K562 (cell line): ENCODE results near the gene OSCAR. TPM values are rescaled to one million over a fixed set of nuclear protein-coding genes. Genes with fewer than 3 reads are reported as not detected.

Experiments
- ATAC-seq: fragments of 200-7000 bp; cut with Tn5 transposase; 3 replicates; pipeline ENCODE4 v1.9.1; 2020; ENCODE audit warnings: moderate library complexity
- BruUV-seq: library from RNA; stranded (reverse); fragments of 400-500 nt; replicated peaks from 2 replicates; lab custom pipeline; 2021; lab: Mats Ljungman, UMichigan
- CTCF ChIA-PET: fragments of 300-600 bp; formaldehyde crosslinking; extraction: SDS; loops from one replicate; lab custom pipeline; 2021; ENCODE audit warnings: low intra/inter-chr PET ratio; lab: Yijun Ruan, JAX
- POLR2A ChIA-PET: fragments of 300-600, 350-650 bp; sonication (Branson Sonifier 250); formaldehyde crosslinking; extraction: SDS; loops from one replicate; lab custom pipeline; 2021; ENCODE audit warnings: antibody characterized with exemption, inconsistent platforms; lab: Yijun Ruan, JAX
- DNase-seq, 4 experiments: peaks; one replicate each; pipeline versions ENCODE4 v3.0.0 to v3.0.0-alpha.2; 2011 to 2018; ENCODE audit warnings: low spot score in 3 of 4, mixed read lengths in 3 of 4; ENCODE audit errors: extremely low read depth in 1 of 4
- FAIRE-seq: peaks from 2 replicates; lab custom pipeline; 2011; peaks lifted over from hg19 to GRCh38; lab: Jason Lieb, UNC
- H2AFZ ChIP-seq: 2 replicates; pipeline ENCODE4 v1.6.0; 2011; ENCODE audit warnings: low read depth, low read length, control low read depth, inconsistent platforms
- H3K27ac ChIP-seq: fragments of 200-600 bp; 3 replicates; pipeline ENCODE4 v1.8.0; 2011; ENCODE audit warnings: low read depth, mild to moderate bottlenecking, control low read depth, inconsistent platforms, low read length, moderate library complexity, mixed read lengths; ENCODE audit errors: extremely low read depth
- H3K27me3 ChIP-seq, 2 experiments: fragments of 300-600 bp in 1 of 2; 2 replicates in 1 of 2; 3 replicates in 1 of 2; pipeline versions ENCODE4 v1.6.0 to v1.8.0; 2011; ENCODE audit warnings: inconsistent platforms in 2 of 2, low read length in 2 of 2, mild to moderate bottlenecking in 1 of 2, mixed read lengths in 1 of 2, moderate library complexity in 1 of 2; ENCODE audit not compliant: control insufficient read depth in 2 of 2, insufficient read depth in 2 of 2
- H3K36me3 ChIP-seq: fragments of 300-600 bp; 3 replicates; pipeline ENCODE4 v1.8.0; 2011; ENCODE audit warnings: mild to moderate bottlenecking, low read length, inconsistent platforms; ENCODE audit not compliant: control insufficient read depth, insufficient read depth
- H3K4me1 ChIP-seq, 2 experiments: fragments of 200-600 bp in 1 of 2; replicated peaks in 1 of 2; 2 replicates in 1 of 2; 3 replicates in 1 of 2; pipeline versions ENCODE4 v1.5.1 to v1.8.0; 2011; ENCODE audit warnings: inconsistent platforms in 2 of 2, low read length in 2 of 2, mild to moderate bottlenecking in 1 of 2, mixed read lengths in 1 of 2, moderate library complexity in 1 of 2; ENCODE audit not compliant: control insufficient read depth in 2 of 2, insufficient read depth in 2 of 2
- H3K4me2 ChIP-seq: 2 replicates; pipeline ENCODE4 v1.6.1; 2011; ENCODE audit warnings: low read length, control low read depth, inconsistent platforms, mixed read lengths; ENCODE audit not compliant: insufficient read depth
- H3K4me3 ChIP-seq: fragments of 200-600 bp; sonication (generic), shearing (Covaris generic); 2 replicates; pipeline ENCODE4 v1.5.1; 2016; ENCODE audit warnings: control low read depth, inconsistent platforms
- H3K79me2 ChIP-seq: fragments of 200-600 bp; 3 replicates; pipeline ENCODE4 v1.8.0; 2011; ENCODE audit warnings: low read length, inconsistent platforms; ENCODE audit not compliant: control insufficient read depth, insufficient read depth
- H3K9ac ChIP-seq, 2 experiments: 2 replicates each; pipeline versions ENCODE4 v1.6.0 to v1.6.1; 2011; ENCODE audit warnings: low read depth in 2 of 2, low read length in 2 of 2, control low read depth in 1 of 2, inconsistent platforms in 1 of 2, mild to moderate bottlenecking in 1 of 2, mixed read lengths in 1 of 2; ENCODE audit not compliant: insufficient read depth in 1 of 2
- H3K9me1 ChIP-seq: one replicate; pipeline ENCODE4 v1.6.0; 2011; ENCODE audit warnings: inconsistent platforms, mild to moderate bottlenecking, low read length, moderate library complexity; ENCODE audit not compliant: control insufficient read depth, insufficient read depth
- H3K9me3 ChIP-seq: replicated peaks from 2 replicates; pipeline ENCODE4 v1.5.1; 2011; ENCODE audit warnings: low read depth, low read length, inconsistent platforms; ENCODE audit not compliant: control insufficient read depth, insufficient read depth
- H4K20me1 ChIP-seq: replicated peaks from 2 replicates; pipeline ENCODE4 v1.6.1; 2011; ENCODE audit warnings: low read length, inconsistent platforms, mixed read lengths; ENCODE audit not compliant: control insufficient read depth, insufficient read depth
- ARID2 ChIP-seq: fragments of 450-650 bp; IDR thresholded peaks from 2 replicates; pipeline ENCODE4 v1.6.1; 2017; ENCODE audit warnings: antibody characterized with exemption, mild to moderate bottlenecking
- EGR1 ChIP-seq: fragments of 450-650 bp; conservative IDR thresholded peaks from 2 replicates; pipeline ENCODE4 v1.6.1; 2017; ENCODE audit warnings: mild to moderate bottlenecking
- ETS1 ChIP-seq: conservative IDR thresholded peaks from 2 replicates; pipeline ENCODE4 v1.6.1; 2011; ENCODE audit warnings: low read depth, mild to moderate bottlenecking, low read length; ENCODE audit not compliant: control insufficient read depth
- HDAC6 ChIP-seq: IDR thresholded peaks from 2 replicates; pipeline ENCODE4 v1.6.1; 2012; ENCODE audit warnings: low read depth, mild to moderate bottlenecking, control low read depth, inconsistent platforms, low read length, moderate library complexity
- PML ChIP-seq: IDR thresholded peaks from 2 replicates; pipeline ENCODE4 v1.6.1; 2012; ENCODE audit warnings: low read length, inconsistent platforms
- RBM15 ChIP-seq: fragments of 200-400 bp; formaldehyde crosslinking; IDR thresholded peaks from 2 replicates; pipeline ENCODE4 v1.6.1; 2018; ENCODE audit warnings: mild to moderate bottlenecking, low read length, moderate library complexity; ENCODE audit not compliant: insufficient read depth
- TAF9B ChIP-seq: fragments of 450-650 bp; IDR thresholded peaks from 2 replicates; pipeline ENCODE4 v1.6.1; 2018; ENCODE audit warnings: mild to moderate bottlenecking; ENCODE audit not compliant: partially characterized antibody
- WHSC1 ChIP-seq: IDR thresholded peaks from one replicate; pipeline ENCODE4 v1.6.1; 2012; ENCODE audit warnings: low read length, control low read depth, inconsistent platforms
- ZBTB49 ChIP-seq: sonication (generic); formaldehyde crosslinking; IDR thresholded peaks from 2 replicates; pipeline ENCODE4 v1.8.0; 2022; ENCODE audit warnings: missing genetic modification reagents, mild to moderate bottlenecking, borderline replicate concordance
- ZNF197 ChIP-seq: fragments of 200-800 bp; sonication (Bioruptor generic); IDR thresholded peaks from 2 replicates; pipeline ENCODE4 v1.6.1; 2016; ENCODE audit warnings: low read depth, missing genetic modification characterization, missing compliant biosample characterization
- ZNF212 ChIP-seq: fragments of 450-650 bp; formaldehyde crosslinking; IDR thresholded peaks from 2 replicates; pipeline ENCODE4 v1.4.0; 2020; ENCODE audit warnings: mild to moderate bottlenecking
- ZNF280A ChIP-seq: fragments of 450-650 bp; IDR thresholded peaks from 2 replicates; pipeline ENCODE4 v1.6.1; 2018; ENCODE audit warnings: mild to moderate bottlenecking, low read depth; ENCODE audit not compliant: partially characterized antibody
- ZNF324 ChIP-seq: fragments of 250-450 bp; sonication (Bioruptor Pico); IDR thresholded peaks from 2 replicates; pipeline ENCODE4 v1.4.0; 2020; ENCODE audit warnings: mild to moderate bottlenecking
- WGBS: fragments of 100-300 bp; shearing (Covaris generic); methylation state at CpG from one replicate; pipeline ENCODE4 v1.1.6; 2016; ENCODE audit warnings: low coverage, mixed read lengths; ENCODE audit not compliant: insufficient coverage; ENCODE audit errors: missing lambda C conversion rate; 5-methylcytosine and 5-hydroxymethylcytosine counted together
- in situ Hi-C: fragments of 300-500 bp; cut with MboI; formaldehyde crosslinking; loops from 4 replicates; pipeline ENCODE4 v1.15.0; 2018; ENCODE audit warnings: inconsistent platforms, mixed read lengths
- intact Hi-C: fragments of 100-400 bp; cut with micrococcal nuclease; formaldehyde crosslinking; loops from 2 replicates; pipeline ENCODE4 v1.14.2; 2022
- polyA plus RNA-seq, 8 experiments: library from polyadenylated mRNA; depleted of rRNA in 4 of 8; stranded (reverse) in 5 of 8; unstranded in 3 of 8; fragments of >200 nt; fragmentation: Nextera tagmentation in 2 of 8; fragmentation: Illumina TruSeq in 1 of 8; extraction: Ambion mirVana in 2 of 8; extraction: Trizol in 1 of 8; gene quantifications; 2 replicates each; pipeline versions ENCODE4 v1.2.1 to v1.2.3, GENCODE V29; 2011 to 2014; ENCODE audit warnings: inconsistent platforms in 1 of 8, missing spikeins in 1 of 8
- total RNA-seq, 7 experiments: library from RNA; depleted of rRNA in 6 of 7; stranded (reverse); fragments of >200 nt in 6 of 7; fragmentation: Illumina TruSeq in 2 of 7; extraction: Trizol in 2 of 7; gene quantifications; 2 replicates each; pipeline versions ENCODE4 v1.2.1 to v1.2.3, GENCODE V29; 2011 to 2021; ENCODE audit warnings: low replicate concordance in 1 of 7
- TF ChIP-seq, protein P1 (sequence below): fragments of 450-650 bp; IDR thresholded peaks from 2 replicates; pipeline ENCODE4 v1.6.1; 2016; ENCODE audit warnings: antibody characterized with exemption

OSCAR gene
- total and polyA plus RNA-seq, 9 of the 15 experiments (the other 6 are each of a cell fraction or from before 2014, with no cell fraction given): 0.09 to 0.62 (median 0.13) TPM; not detected in 5

DNA sequence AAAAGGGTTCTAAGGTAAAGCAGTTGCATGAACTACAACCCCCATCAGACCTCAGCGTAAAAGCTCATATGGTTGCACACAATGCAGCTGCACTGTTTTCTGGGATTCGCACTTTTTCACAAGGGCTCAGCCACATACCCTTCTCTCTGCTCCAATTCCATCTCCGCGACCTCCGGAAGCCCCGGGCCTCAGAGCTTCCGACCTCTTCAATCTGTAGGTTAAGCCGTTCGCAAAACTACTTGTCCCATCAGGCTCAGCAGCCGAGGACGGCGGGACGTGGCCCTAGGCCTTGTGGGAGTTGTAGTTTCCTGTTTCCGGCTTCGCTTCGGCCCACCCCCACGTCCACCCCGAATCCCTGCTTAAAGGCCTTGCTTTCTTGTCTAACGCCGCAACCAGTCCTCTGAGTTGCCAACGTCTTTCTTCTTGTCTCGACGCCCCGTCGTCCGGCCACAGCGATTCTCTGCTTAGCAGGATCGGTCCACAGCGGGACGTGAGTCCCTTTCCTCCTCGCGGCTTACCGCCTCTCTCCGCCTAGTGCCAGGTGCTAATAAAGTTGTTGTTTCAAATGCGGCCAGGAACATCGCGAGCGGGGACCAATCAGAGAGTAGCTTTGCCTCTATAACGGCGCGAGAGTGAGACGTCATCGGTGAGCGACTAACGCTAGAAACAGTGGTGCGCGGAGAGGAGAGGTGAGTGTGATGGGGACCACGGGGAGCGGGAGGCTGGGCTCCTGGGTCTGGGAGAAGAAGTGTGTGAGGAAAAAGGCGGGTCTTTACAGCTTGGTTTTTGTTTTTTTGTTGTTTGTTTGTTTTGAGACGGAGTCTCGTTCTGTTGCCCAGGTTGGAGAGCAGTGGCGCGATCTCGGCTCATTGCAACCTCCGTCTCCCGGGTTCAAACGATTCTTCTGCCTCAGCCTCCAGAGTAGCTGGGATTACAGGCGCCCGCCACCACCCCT is 14.8 kb upstream of the OSCAR start, which contains the start of the genes PRPF31 and TFPT:
PRPF31 (plus strand) TSS at position 646 of the 955 bp plus-strand sequence. CDS start 2,525 bp downstream, outside the sequence.
TFPT (minus strand) TSS at position 549 of the 955 bp plus-strand sequence; CDS start at position 161, 388 bp downstream.
- DNase-seq: peak; percentile 96 to 99 (median 98)
- Histone ChIP-seq H3K36me3 (peaks cover 44% of the 10 kb centered on the region; the same call in 2 of the 3 replicates), H2AFZ (peak within 1 kb of the TSS; percentile 99), H3K27me3 (no peaks in the 10 kb centered on the region), H3K4me2 (peak within 1 kb of the TSS; percentile 99), H3K9me1 (peaks cover 3% of the 10 kb centered on the region), H3K27ac (peak within 1 kb of the TSS; percentile 93), H3K9ac (peak within 1 kb of the TSS; percentile 92 to 93), H3K9me3 (no peaks in the 10 kb centered on the region), H3K4me3 (peak within 1 kb of the TSS; percentile 78), H4K20me1 (no peaks in the 10 kb centered on the region), H3K79me2 (peaks cover 34% of the 10 kb centered on the region), H3K4me1 (peaks cover 3 to 15% of the 10 kb centered on the region in 2 experiments; a peak in 3 of 5 replicates)
- in situ Hi-C loops: no loop called here
- FAIRE-seq: peak; percentile 99
- ChIA-PET CTCF (interaction anchor here (1.2 kb wide), 1 partner anchor 13 kb away, joined by 3 read pairs; no protein-coding TSS in a partner anchor), POLR2A (interaction anchor here (0.6 to 2.0 kb wide), 15 partner anchors 9 to 87 kb away, joined by 3 to 14 read pairs (median 5); partner anchors contain the start of genes CNOT3, LENG1, NDUFA3 and OSCAR)
- BruUV-seq: TSS peak; percentile 92
- ATAC-seq: peak; percentile 97
- under 1% methylated on average over 60 of the region's 60 CpGs for WGBS
- intact Hi-C loops: loop anchor here (1.0 kb wide), 1 partner anchor 22 kb away; the partner anchor contains the start of gene CNOT3
- TF ChIP-seq ARID2 (no peak), ZNF197 (CRISPR knock-in tag) (peak; percentile 92), ZNF212 (no peak), ZNF280A (no peak), PML (no peak; the same call in none of the 2 replicates), EGR1 (peak; percentile 79), RBM15 (no peak), ZBTB49 (CRISPR knock-in tag) (no peak), TAF9B (peak; percentile 85), HDAC6 (no peak), WHSC1 (no peak), ZNF324 (CRISPR knock-in tag) (no peak), ETS1 (peak; percentile 98)
- TF ChIP-seq, protein P1, sequence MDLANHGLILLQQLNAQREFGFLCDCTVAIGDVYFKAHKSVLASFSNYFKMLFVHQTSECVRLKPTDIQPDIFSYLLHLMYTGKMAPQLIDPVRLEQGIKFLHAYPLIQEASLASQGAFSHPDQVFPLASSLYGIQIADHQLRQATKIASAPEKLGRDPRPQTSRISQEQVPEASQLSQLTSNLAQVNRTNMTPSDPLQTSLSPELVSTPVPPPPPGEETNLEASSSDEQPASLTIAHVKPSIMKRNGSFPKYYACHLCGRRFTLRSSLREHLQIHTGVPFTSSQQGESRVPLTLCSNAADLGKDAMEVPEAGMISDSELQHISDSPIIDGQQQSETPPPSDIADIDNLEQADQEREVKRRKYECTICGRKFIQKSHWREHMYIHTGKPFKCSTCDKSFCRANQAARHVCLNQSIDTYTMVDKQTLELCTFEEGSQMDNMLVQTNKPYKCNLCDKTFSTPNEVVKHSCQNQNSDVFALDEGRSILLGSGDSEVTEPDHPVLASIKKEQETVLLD: peak; percentile 76
